DND-41 (cell line): Measurements from ENCODE around the gene CADPS.

ENCODE experiments used
- ATAC-seq: fragments of 200-7000 bp; cut with Tn5 transposase; 3 replicates; pipeline ENCODE4 v1.9.1; 2021; ENCODE audit warnings: low read depth; ENCODE audit not compliant: insufficient read depth
- DNase-seq: peaks from one replicate; pipeline ENCODE4 v3.0.0-alpha.2; 2020
- H2AFZ ChIP-seq: 2 replicates; pipeline ENCODE4 v1.6.0; 2012; ENCODE audit warnings: low read depth, low read length
- H3K27ac ChIP-seq: 2 replicates; pipeline ENCODE4 v1.5.1; 2012; ENCODE audit warnings: low read length, inconsistent platforms
- H3K27me3 ChIP-seq: fragments of 200-600 bp; sonication (generic); 2 replicates; pipeline ENCODE4 v1.6.0; 2012; ENCODE audit warnings: low read length, mild to moderate bottlenecking, inconsistent platforms; ENCODE audit not compliant: insufficient read depth, poor library complexity
- H3K36me3 ChIP-seq: 2 replicates; pipeline ENCODE4 v1.5.1; 2012; ENCODE audit warnings: low read length, inconsistent platforms; ENCODE audit not compliant: insufficient read depth
- H3K4me1 ChIP-seq: 2 replicates; pipeline ENCODE4 v1.5.1; 2012; ENCODE audit warnings: mild to moderate bottlenecking, low read length; ENCODE audit not compliant: insufficient read depth
- H3K4me2 ChIP-seq: 2 replicates; pipeline ENCODE4 v1.6.0; 2012; ENCODE audit warnings: mild to moderate bottlenecking, moderate library complexity, low read length, inconsistent platforms; ENCODE audit not compliant: insufficient read depth
- H3K4me3 ChIP-seq, 2 experiments: fragments of 200-600 bp in 1 of 2; shearing (Covaris generic) in 1 of 2; 2 replicates each; pipeline ENCODE4 v1.5.1; 2012 to 2016; ENCODE audit warnings: inconsistent platforms in 2 of 2, low read length in 2 of 2, mild to moderate bottlenecking in 2 of 2, low read depth in 1 of 2, moderate library complexity in 1 of 2
- H3K79me2 ChIP-seq: 2 replicates; pipeline ENCODE4 v1.6.0; 2012; ENCODE audit warnings: low read length, inconsistent platforms; ENCODE audit not compliant: insufficient read depth
- H3K9ac ChIP-seq: 2 replicates; pipeline ENCODE4 v1.6.0; 2012; ENCODE audit warnings: low read depth, mild to moderate bottlenecking, inconsistent platforms, low read length, moderate library complexity
- H3K9me3 ChIP-seq: 2 replicates; pipeline ENCODE4 v1.5.1; 2012; ENCODE audit warnings: low read length, moderate library complexity, mild to moderate bottlenecking, inconsistent platforms; ENCODE audit not compliant: insufficient read depth, severe bottlenecking
- H4K20me1 ChIP-seq: 2 replicates; pipeline ENCODE4 v1.6.0; 2012; ENCODE audit warnings: low read length; ENCODE audit not compliant: insufficient read depth
- CTCF ChIP-seq: IDR thresholded peaks from 2 replicates; pipeline ENCODE4 v1.5.1; 2012; ENCODE audit warnings: borderline replicate concordance, low read length, moderate library complexity, mild to moderate bottlenecking; ENCODE audit not compliant: poor library complexity, severe bottlenecking; ENCODE audit errors: extremely low read depth
- EZH2 ChIP-seq: IDR thresholded peaks from 3 replicates; pipeline ENCODE4 v1.6.1; 2012; ENCODE audit warnings: borderline replicate concordance, low read depth, mild to moderate bottlenecking, moderate library complexity, low read length, inconsistent platforms; ENCODE audit not compliant: severe bottlenecking

The CADPS gene

GRCh38 chr3:62832553-62832952 is 42.7 kb downstream of the CADPS start:
- no peak overlapping the region for H3K27ac ChIP-seq
- TF ChIP-seq CTCF (no peak), EZH2 (no peak)

GRCh38 chr3:62830727-62831322 is 44.4 kb downstream of the CADPS start:
- Histone ChIP-seq H3K27me3 (no peaks in the 10 kb centered on the region), H3K4me2 (no peak overlapping the region), H2AFZ (no peak overlapping the region), H3K4me3 (no peak overlapping the region), H3K9me3 (no peaks in the 10 kb centered on the region), H3K79me2 (no peaks in the 10 kb centered on the region), H3K36me3 (no peaks in the 10 kb centered on the region), H4K20me1 (no peaks in the 10 kb centered on the region), H3K27ac (no peak overlapping the region), H3K9ac (no peak overlapping the region), H3K4me1 (0 out of 2 replicates have a peak, but pooled peaks cover 3% of the 10 kb centered on the region)
- ATAC-seq (no peak), DNase-seq (no peak)
- TF ChIP-seq CTCF (no peak), EZH2 (no peak)

More at GRCh38 chr3:62832553-62832952, 42.7 kb downstream of the CADPS start:
- H3K9me3 ChIP-seq, result no peaks in the 10 kb centered on the region
- H3K79me2 ChIP-seq, result no peaks in the 10 kb centered on the region
- no peak overlapping the region for H3K4me3 ChIP-seq
- DNase-seq, result no peak
- H2AFZ ChIP-seq, result no peak overlapping the region
- no peaks in the 10 kb centered on the region for H3K27me3 ChIP-seq
- no peak for ATAC-seq
- H3K4me1 ChIP-seq, result no peaks in the 10 kb centered on the region
- no peak overlapping the region for H3K9ac ChIP-seq
- no peak overlapping the region for H3K4me2 ChIP-seq
- H3K36me3 ChIP-seq, result no peaks in the 10 kb centered on the region
- H4K20me1 ChIP-seq, result no peaks in the 10 kb centered on the region

GRCh38 chr3:62827550-62827949 is 47.7 kb downstream of the CADPS start:
- Histone ChIP-seq H4K20me1 (no peaks in the 10 kb centered on the region), H3K27ac (no peak overlapping the region), H2AFZ (no peak overlapping the region), H3K4me3 (no peak overlapping the region), H3K9me3 (no peaks in the 10 kb centered on the region), H3K36me3 (no peaks in the 10 kb centered on the region), H3K4me1 (0 out of 2 replicates have a peak, but pooled peaks cover 3% of the 10 kb centered on the region), H3K79me2 (no peaks in the 10 kb centered on the region), H3K4me2 (no peak overlapping the region), H3K9ac (no peak overlapping the region), H3K27me3 (no peaks in the 10 kb centered on the region)
- ATAC-seq (no peak), DNase-seq (no peak)
- TF ChIP-seq EZH2, result no peak
- TF ChIP-seq CTCF, result no peak
